ENCODE results near the gene ACSL4. TPM values are rescaled to one million over a fixed set of nuclear protein-coding genes. Genes with fewer than 3 reads are reported as not detected.

Gene ACSL4
- total and polyA plus RNA-seq, 9 of the 15 experiments (the other 6 are each of a cell fraction or from before 2014, with no cell fraction given) = 9.8 to 35.1 (median 25.5) TPM

GRCh38 chrX:109714340-109714958, 18.6 kb downstream of the ACSL4 start:
- Histone ChIP-seq H3K4me1 (replicated peaks in 1 of 2; ENCODE audit: control insufficient read depth in 2 of 2, insufficient read depth in 2 of 2, low read length in 2 of 2) (no peaks in the 10 kb centered on the region; a peak in 2 of 5 replicates), H3K9me1 (ENCODE audit: control insufficient read depth, insufficient read depth, low read length) (no peaks in the 10 kb centered on the region), H2AFZ (ENCODE audit: low read depth, low read length) (no peak overlapping the region), H3K9me3 (replicated peaks; ENCODE audit: control insufficient read depth, insufficient read depth, low read depth, low read length) (no peaks in the 10 kb centered on the region), H3K4me2 (ENCODE audit: insufficient read depth, low read length) (no peak overlapping the region), H3K79me2 (ENCODE audit: control insufficient read depth, insufficient read depth, low read length) (peaks cover 69% of the 10 kb centered on the region), H3K36me3 (ENCODE audit: control insufficient read depth, insufficient read depth, low read length) (peaks cover 10% of the 10 kb centered on the region; the same call in 2 of the 3 replicates), H3K27ac (ENCODE audit: extremely low read depth, low read depth, low read length) (no peak overlapping the region), H3K9ac (ENCODE audit: insufficient read depth in 1 of 2, low read depth in 2 of 2, low read length in 2 of 2) (no peak overlapping the region), H3K27me3 (ENCODE audit: control insufficient read depth in 2 of 2, insufficient read depth in 2 of 2, low read length in 2 of 2) (no peaks in the 10 kb centered on the region), H4K20me1 (replicated peaks; ENCODE audit: control insufficient read depth, insufficient read depth, low read length) (0 out of 2 replicates have a peak, but pooled peaks cover 3% of the 10 kb centered on the region), H3K4me3 (no peak overlapping the region)
- DNase-seq (ENCODE audit: extremely low read depth in 1 of 4, low spot score in 3 of 4) (no peak), ATAC-seq (no peak; the same call in 2 of the 3 replicates), FAIRE-seq (no peak)
- BruUV-seq (replicated peaks) = no TSS peak
- POLR2A ChIA-PET = no interaction called here
- in situ Hi-C loops (cut with MboI) (loop anchor here (10.0 kb wide), 1 partner anchor 170 kb away; no protein-coding TSS in a partner anchor), intact Hi-C loops (cut with micrococcal nuclease) (loop anchor here (10.0 kb wide), 1 partner anchor 430 kb away; no protein-coding TSS in a partner anchor)
- TF ChIP-seq SAFB2 (IDR thresholded peaks at IDR 0.05; ENCODE audit: borderline replicate concordance, low read depth, low read length, severe bottlenecking) (no peak), FOSL1 (tag; conservative IDR thresholded peaks at IDR 0.05) (peak; percentile 86)
- 12% methylated on average over 1 of the region's 1 CpG for WGBS (ENCODE audit: insufficient coverage, low coverage, missing lambda C conversion rate)
- CTCF ChIA-PET (ENCODE audit: low intra/inter-chr PET ratio) = no interaction called here

- ChIA-PET POLR2A (interaction anchor here (0.6 kb wide), 1 partner anchor 16 kb away, joined by 3 read pairs; no protein-coding TSS in a partner anchor), CTCF (ENCODE audit: low intra/inter-chr PET ratio) (no interaction called here)
- DNase-seq (ENCODE audit: extremely low read depth in 1 of 4, low spot score in 3 of 4) = no peak
- in situ Hi-C loops (cut with MboI) (loop anchor here (10.0 kb wide), 1 partner anchor 175 kb away; no protein-coding TSS in a partner anchor), intact Hi-C loops (cut with micrococcal nuclease) (loop anchor here (10.0 kb wide), 1 partner anchor 435 kb away; no protein-coding TSS in a partner anchor)
- Histone ChIP-seq H3K4me2 (ENCODE audit: insufficient read depth, low read length) (no peak overlapping the region), H3K27ac (ENCODE audit: extremely low read depth, low read depth, low read length) (no peak overlapping the region), H3K9me3 (replicated peaks; ENCODE audit: control insufficient read depth, insufficient read depth, low read depth, low read length) (no peaks in the 10 kb centered on the region), H4K20me1 (replicated peaks; ENCODE audit: control insufficient read depth, insufficient read depth, low read length) (0 out of 2 replicates have a peak, but pooled peaks cover 3% of the 10 kb centered on the region), H3K36me3 (ENCODE audit: control insufficient read depth, insufficient read depth, low read length) (peaks cover 12% of the 10 kb centered on the region; the same call in 2 of the 3 replicates), H3K4me1 (replicated peaks in 1 of 2; ENCODE audit: control insufficient read depth in 2 of 2, insufficient read depth in 2 of 2, low read length in 2 of 2) (no peaks in the 10 kb centered on the region; a peak in 3 of 5 replicates), H3K79me2 (ENCODE audit: control insufficient read depth, insufficient read depth, low read length) (peaks cover 84% of the 10 kb centered on the region), H3K4me3 (no peak overlapping the region), H3K27me3 (ENCODE audit: control insufficient read depth in 2 of 2, insufficient read depth in 2 of 2, low read length in 2 of 2) (no peaks in the 10 kb centered on the region), H2AFZ (ENCODE audit: low read depth, low read length) (no peak overlapping the region), H3K9me1 (ENCODE audit: control insufficient read depth, insufficient read depth, low read length) (no peaks in the 10 kb centered on the region), H3K9ac (ENCODE audit: insufficient read depth in 1 of 2, low read depth in 2 of 2, low read length in 2 of 2) (no peak overlapping the region)
- no peak for FAIRE-seq
- WGBS (ENCODE audit: insufficient coverage, low coverage, missing lambda C conversion rate) = 86% methylated on average over 2 of the region's 2 CpGs
- no TSS peak for BruUV-seq (replicated peaks)
- ATAC-seq = no peak
- no peak for TF ChIP-seq ELK3 (CRISPR knock-in tag; IDR thresholded peaks at IDR 0.05)
- TF ChIP-seq ZNF184 (CRISPR knock-in tag; IDR thresholded peaks at IDR 0.05) = no peak
- TF ChIP-seq TFAM (CRISPR knock-in tag; conservative IDR thresholded peaks at IDR 0.05) = no peak
- no peak for TF ChIP-seq PREB (CRISPR knock-in tag; IDR thresholded peaks at IDR 0.05)
- TF ChIP-seq ZNF431 (CRISPR knock-in tag; IDR thresholded peaks at IDR 0.05) = no peak
- TF ChIP-seq ZNF830 (CRISPR knock-in tag; IDR thresholded peaks at IDR 0.05) = no peak
- no peak for TF ChIP-seq HLTF (IDR thresholded peaks at IDR 0.05)
- no peak for TF ChIP-seq ZNF785 (CRISPR knock-in tag; IDR thresholded peaks at IDR 0.05)
- TF ChIP-seq PURB (CRISPR knock-in tag; IDR thresholded peaks at IDR 0.05; ENCODE audit: low read depth) = no peak
- no peak for TF ChIP-seq ETV5 (CRISPR knock-in tag; IDR thresholded peaks at IDR 0.05; ENCODE audit: low read depth)
These were observed 22.9 kb downstream of the ACSL4 start for GRCh38 chrX:109710181-109710580.
